SKM-1 treated with dmso at 0.1 percent for 144 hours (cell line): ENCODE measurements around the gene ZNRF3.

ENCODE experiments used
- DNase-seq: peaks from one replicate; lab custom pipeline; 2025; ENCODE audit not compliant: unreplicated experiment; lab: John Stamatoyannopoulos, UW

ZNRF3 gene

GRCh38 chr22:29080106-29080975 lies 197.0 kb downstream of the ZNRF3 start:
- no peak for DNase-seq

GRCh38 chr22:29081517-29082236 lies 198.3 kb downstream of the ZNRF3 start:
- no peak for DNase-seq

- DNase-seq = no peak
Measured at GRCh38 chr22:29082826-29083545, 199.6 kb downstream of the ZNRF3 start.

- DNase-seq = peak; percentile 67
Measured at GRCh38 chr22:29083576-29083932, 200.2 kb downstream of the ZNRF3 start.

- peak; percentile 73 for DNase-seq
Measured at GRCh38 chr22:29083933-29084591, 200.7 kb downstream of the ZNRF3 start.

GRCh38 chr22:29087012-29087411 lies 203.6 kb downstream of the ZNRF3 start:
- no peak for DNase-seq

GRCh38 chr22:29088809-29089208 lies 205.4 kb downstream of the ZNRF3 start:
- no peak for DNase-seq

- DNase-seq = no peak
Measured at GRCh38 chr22:29089507-29089906, 206.1 kb downstream of the ZNRF3 start.

- no peak for DNase-seq
Measured at GRCh38 chr22:29090039-29090438, 206.7 kb downstream of the ZNRF3 start.

- DNase-seq = no peak
Measured at GRCh38 chr22:29092243-29092642, 208.9 kb downstream of the ZNRF3 start.

- no peak for DNase-seq
Measured at GRCh38 chr22:29093030-29093429, 209.7 kb downstream of the ZNRF3 start.

- no peak for DNase-seq
Measured at GRCh38 chr22:29093501-29094300, 210.3 kb downstream of the ZNRF3 start.

- no peak for DNase-seq
Measured at GRCh38 chr22:29095459-29095858, 212.1 kb downstream of the ZNRF3 start.

GRCh38 chr22:29096736-29097669 lies 213.6 kb downstream of the ZNRF3 start:
- DNase-seq = no peak

GRCh38 chr22:29098296-29098695 lies 214.9 kb downstream of the ZNRF3 start:
- DNase-seq = no peak

GRCh38 chr22:29102300-29102699 lies 218.9 kb downstream of the ZNRF3 start:
- no peak for DNase-seq

- DNase-seq = no peak
Measured at GRCh38 chr22:29103121-29103520, 219.7 kb downstream of the ZNRF3 start.

- DNase-seq = no peak
Measured at GRCh38 chr22:29105468-29105867, 222.1 kb downstream of the ZNRF3 start.

- DNase-seq = no peak
Measured at GRCh38 chr22:29106839-29107238, 223.5 kb downstream of the ZNRF3 start.
